Body of pancreas (tissue), 4 donors: Measurements from ENCODE around the gene OR2T4. TPM values are rescaled to one million over a fixed set of nuclear protein-coding genes. Genes with fewer than 3 reads are reported as not detected.

Experiments used
- ATAC-seq: fragments of 150-250 bp; one replicate; pipeline ENCODE4 v1.9.1; 2016
- DNase-seq, 4 donors: peaks; one replicate each; pipeline ENCODE4 v3.0.0-alpha.2; 2019
- H3K27ac ChIP-seq, 4 donors: fragments of 200-600 bp; sonication (generic); 1 replicate in 3 of 4; 2 replicates in 1 of 4; pipeline versions ENCODE4 v1.5.1 to v1.6.1; 2016 to 2019; ENCODE audit warnings: mild to moderate bottlenecking in 1 of 4, mixed read lengths in 1 of 4, moderate library complexity in 1 of 4
- H3K27me3 ChIP-seq, 2 donors: fragments of 200-600 bp; sonication (generic); one replicate each; pipeline ENCODE4 v1.6.0; 2016; ENCODE audit warnings: mild to moderate bottlenecking in 1 of 2
- H3K36me3 ChIP-seq, 2 donors: fragments of 200-600 bp; sonication (generic); replicated peaks in 1 of 2; 2 replicates each; pipeline ENCODE4 v1.5.1; 2016; ENCODE audit warnings: low read depth in 2 of 2; ENCODE audit not compliant: insufficient read depth in 1 of 2
- H3K4me1 ChIP-seq: fragments of 200-600 bp; sonication (generic); one replicate; pipeline ENCODE4 v1.6.0; 2016
- H3K4me3 ChIP-seq, 2 donors: fragments of 200-600 bp; sonication (generic); 1 replicate in 1 of 2; 2 replicates in 1 of 2; pipeline ENCODE4 v1.5.1; 2016 to 2019
- H3K9me3 ChIP-seq, 3 donors: fragments of 200-600 bp; sonication (generic); 1 replicate in 2 of 3; 2 replicates in 1 of 3; pipeline ENCODE4 v1.5.1; 2016
- POLR2A ChIP-seq, 3 donors: fragments of 450-650 bp; IDR thresholded peaks; one replicate each; pipeline ENCODE4 v1.6.1; 2016; ENCODE audit warnings: antibody characterized with exemption in 3 of 3, mild to moderate bottlenecking in 2 of 3
- WGBS, 2 donors: methylation state at CpG; one replicate each; pipeline ENCODE4 v1.1.5; 2017; 5-methylcytosine and 5-hydroxymethylcytosine counted together
- intact Hi-C: fragments of 100-400 bp; cut with DNase I; formaldehyde crosslinking; loops from one replicate; pipeline ENCODE4 v1.15.1; 2023
- total RNA-seq, 2 donors: library from RNA; depleted of rRNA; stranded (reverse); fragments of >200 nt; gene quantifications; one replicate each; pipeline ENCODE4 v1.1.0, GENCODE V29; 2016
- TF ChIP-seq, protein P1 (sequence below), 7 experiments: fragments of 450-650 bp in 4 of 7; fragments of 200-600 bp in 3 of 7; sonication (generic) in 3 of 7; IDR thresholded peaks; one replicate each; pipeline ENCODE4 v1.5.1; 2016 to 2019; ENCODE audit warnings: antibody characterized with exemption in 7 of 7

OR2T4 gene
- total RNA-seq, 2 donors from 2014 or later: not detected

GRCh38 chr1:248376916-248377315 lies 15.5 kb downstream of the OR2T4 start:
- H3K4me3 ChIP-seq: no peak overlapping the region
- H3K9me3 ChIP-seq: no peaks in the 10 kb centered on the region
- WGBS, 2 donors: 49 to 57% methylated on average over 3 of the region's 3 CpGs
- no peak overlapping the region for H3K27ac ChIP-seq
- ATAC-seq: no peak
- no peaks in the 10 kb centered on the region for H3K27me3 ChIP-seq
- no peak for TF ChIP-seq POLR2A (IDR thresholded peaks at IDR 0.05)
- TF ChIP-seq, protein P1, sequence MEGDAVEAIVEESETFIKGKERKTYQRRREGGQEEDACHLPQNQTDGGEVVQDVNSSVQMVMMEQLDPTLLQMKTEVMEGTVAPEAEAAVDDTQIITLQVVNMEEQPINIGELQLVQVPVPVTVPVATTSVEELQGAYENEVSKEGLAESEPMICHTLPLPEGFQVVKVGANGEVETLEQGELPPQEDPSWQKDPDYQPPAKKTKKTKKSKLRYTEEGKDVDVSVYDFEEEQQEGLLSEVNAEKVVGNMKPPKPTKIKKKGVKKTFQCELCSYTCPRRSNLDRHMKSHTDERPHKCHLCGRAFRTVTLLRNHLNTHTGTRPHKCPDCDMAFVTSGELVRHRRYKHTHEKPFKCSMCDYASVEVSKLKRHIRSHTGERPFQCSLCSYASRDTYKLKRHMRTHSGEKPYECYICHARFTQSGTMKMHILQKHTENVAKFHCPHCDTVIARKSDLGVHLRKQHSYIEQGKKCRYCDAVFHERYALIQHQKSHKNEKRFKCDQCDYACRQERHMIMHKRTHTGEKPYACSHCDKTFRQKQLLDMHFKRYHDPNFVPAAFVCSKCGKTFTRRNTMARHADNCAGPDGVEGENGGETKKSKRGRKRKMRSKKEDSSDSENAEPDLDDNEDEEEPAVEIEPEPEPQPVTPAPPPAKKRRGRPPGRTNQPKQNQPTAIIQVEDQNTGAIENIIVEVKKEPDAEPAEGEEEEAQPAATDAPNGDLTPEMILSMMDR (IDR thresholded peaks at IDR 0.05): no peak
- H3K36me3 ChIP-seq: no peaks in the 10 kb centered on the region
- DNase-seq: no peak
- no peaks in the 10 kb centered on the region for H3K4me1 ChIP-seq
- intact Hi-C loops: no loop called here

DNA sequence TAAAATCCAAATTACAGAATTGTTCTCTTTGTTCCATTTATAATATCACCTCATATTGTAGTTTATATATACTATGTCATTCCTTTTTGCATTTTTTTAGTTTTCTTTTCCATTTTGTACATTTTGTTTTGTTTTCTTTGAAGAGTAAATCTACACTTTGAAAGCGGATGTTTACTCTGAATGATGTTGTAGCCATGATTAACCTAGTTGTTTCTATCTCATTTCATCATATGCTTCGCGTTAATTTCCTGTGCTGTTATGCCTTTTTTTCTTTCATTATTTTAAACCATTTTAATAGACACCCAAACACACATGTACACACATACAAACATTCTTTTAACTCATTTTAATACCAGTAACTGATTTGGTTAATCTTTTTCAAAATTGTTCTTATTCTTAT lies 19.4 kb downstream of the OR2T4 start:
- Histone ChIP-seq H3K4me3 (no peak overlapping the region), H3K9me3 (no peaks in the 10 kb centered on the region), H3K4me1 (no peaks in the 10 kb centered on the region), H3K36me3 (no peaks in the 10 kb centered on the region), H3K27me3 (no peaks in the 10 kb centered on the region), H3K27ac (no peak overlapping the region)
- DNase-seq (no peak), ATAC-seq (no peak)
- 73 to 82% methylated on average over 3 of the region's 3 CpGs for WGBS, 2 donors
- TF ChIP-seq, protein P1 (IDR thresholded peaks at IDR 0.05): no peak
- TF ChIP-seq POLR2A (IDR thresholded peaks at IDR 0.05): no peak
- intact Hi-C loops: no loop called here

- no peaks in the 10 kb centered on the region for H3K27me3 ChIP-seq
- no peak overlapping the region for H3K4me3 ChIP-seq
- WGBS, 2 donors: 39 to 45% methylated on average over 2 of the region's 2 CpGs
- no peaks in the 10 kb centered on the region for H3K36me3 ChIP-seq
- TF ChIP-seq, protein P1 (IDR thresholded peaks at IDR 0.05): no peak
- TF ChIP-seq POLR2A (IDR thresholded peaks at IDR 0.05): no peak
- DNase-seq (no peak), ATAC-seq (no peak)
- H3K4me1 ChIP-seq: no peaks in the 10 kb centered on the region
- H3K27ac ChIP-seq: no peak overlapping the region
- intact Hi-C loops: no loop called here
- H3K9me3 ChIP-seq: no peaks in the 10 kb centered on the region
Observed at GRCh38 chr1:248388426-248388825, 27.0 kb downstream of the OR2T4 start.

GRCh38 chr1:248393050-248393449 lies 31.6 kb downstream of the OR2T4 start:
- Histone ChIP-seq H3K27me3 (no peaks in the 10 kb centered on the region), H3K36me3 (no peaks in the 10 kb centered on the region), H3K4me1 (no peaks in the 10 kb centered on the region), H3K27ac (no peak overlapping the region), H3K9me3 (no peaks in the 10 kb centered on the region), H3K4me3 (no peak overlapping the region)
- WGBS, 2 donors: 36 to 46% methylated on average over 2 of the region's 2 CpGs
- intact Hi-C loops: no loop called here
- ATAC-seq: no peak
- no peak for DNase-seq
- TF ChIP-seq POLR2A (IDR thresholded peaks at IDR 0.05): no peak
- TF ChIP-seq, protein P1 (IDR thresholded peaks at IDR 0.05): no peak

GRCh38 chr1:248402748-248403147 lies 41.3 kb downstream of the OR2T4 start, which contains the start of gene OR2T1:
TSS of gene OR2T1 (plus strand) at chr1:248403048. CDS start at chr1:248406148, 3,100 bp downstream.
- no peak within 1 kb of the TSS for H3K4me3 ChIP-seq
- WGBS, 2 donors: 58 to 64% methylated on average over 3 of the region's 3 CpGs
- H3K27ac ChIP-seq: no peak within 1 kb of the TSS
- H3K9me3 ChIP-seq: no peaks in the 10 kb centered on the region
- ATAC-seq (no peak), DNase-seq (no peak)
- intact Hi-C loops: no loop called here
- no peaks in the 10 kb centered on the region for H3K36me3 ChIP-seq
- no peaks in the 10 kb centered on the region for H3K27me3 ChIP-seq
- H3K4me1 ChIP-seq: no peaks in the 10 kb centered on the region
- TF ChIP-seq, protein P1 (IDR thresholded peaks at IDR 0.05): no peak
- TF ChIP-seq POLR2A (IDR thresholded peaks at IDR 0.05): no peak
